PFSK-1 (cell line): ENCODE data around the gene RPL27A.

Source experiments
- FOXP2 ChIP-seq: optimal IDR thresholded peaks from 2 replicates; pipeline ENCODE3; 2011; ENCODE audit warnings: borderline replicate concordance, control low read depth, inconsistent platforms; ENCODE audit not compliant: insufficient read depth; ENCODE audit errors: extremely low read length, extremely low read depth
- POLR2AphosphoS5 ChIP-seq: IDR thresholded peaks from 2 replicates; pipeline ENCODE4 v1.6.1; 2012; ENCODE audit warnings: low read depth, mild to moderate bottlenecking, control low read depth, low read length, moderate library complexity
- REST ChIP-seq, 2 experiments: IDR thresholded peaks; 2 replicates each; pipeline versions ENCODE4 v1.6.1 to v1.8.0; 2011 to 2012; ENCODE audit warnings: low read depth in 2 of 2, low read length in 2 of 2, control low read depth in 1 of 2, inconsistent platforms in 1 of 2, mild to moderate bottlenecking in 1 of 2, moderate library complexity in 1 of 2; ENCODE audit not compliant: insufficient read depth in 1 of 2
- SIN3A ChIP-seq: IDR thresholded peaks from 2 replicates; pipeline ENCODE4 v1.6.1; 2012; ENCODE audit warnings: mild to moderate bottlenecking, low read length, moderate library complexity, borderline replicate concordance; ENCODE audit not compliant: insufficient read depth
- TAF1 ChIP-seq: IDR thresholded peaks from 2 replicates; pipeline ENCODE4 v1.6.1; 2012; ENCODE audit warnings: low read length, control low read depth, borderline replicate concordance; ENCODE audit not compliant: insufficient read depth

The RPL27A gene

GRCh38 chr11:8688414-8689362 is 6.1 kb downstream of the RPL27A start:
- peak; percentile 97 for TF ChIP-seq POLR2AphosphoS5
- TF ChIP-seq SIN3A = peak; percentile 92; the same call in 1 of the 2 replicates
- TF ChIP-seq REST (IDR thresholded peaks at IDR 0.05; ENCODE audit: insufficient read depth in 1 of 2, low read depth in 2 of 2, low read length in 2 of 2) = peak in 1 of 2 experiments; percentile 61; a peak in 2 of 4 replicates
- TF ChIP-seq TAF1 = peak; percentile 75
- peak; percentile 97 for TF ChIP-seq FOXP2

GRCh38 chr11:8689726-8690255 is 7.2 kb downstream of the RPL27A start:
- no peak for TF ChIP-seq REST (IDR thresholded peaks at IDR 0.05; ENCODE audit: insufficient read depth in 1 of 2, low read depth in 2 of 2, low read length in 2 of 2)

- TF ChIP-seq SIN3A (no peak), POLR2AphosphoS5 (no peak), TAF1 (no peak), REST (IDR thresholded peaks at IDR 0.05; ENCODE audit: insufficient read depth in 1 of 2, low read depth in 2 of 2, low read length in 2 of 2) (no peak), FOXP2 (no peak)
These were observed 8.1 kb downstream of the RPL27A start for GRCh38 chr11:8690374-8691342.

- no peak for TF ChIP-seq REST (IDR thresholded peaks at IDR 0.05; ENCODE audit: insufficient read depth in 1 of 2, low read depth in 2 of 2, low read length in 2 of 2)
- TF ChIP-seq POLR2AphosphoS5 = no peak
- no peak for TF ChIP-seq TAF1
- TF ChIP-seq FOXP2 = no peak
- no peak for TF ChIP-seq SIN3A
These were observed 9.0 kb downstream of the RPL27A start for GRCh38 chr11:8691601-8692000.
